Mammary epithelial cell (primary cell): ENCODE data around the gene MAD1L1.

Experiments
- EZH2 ChIP-seq: IDR thresholded peaks from 2 replicates; pipeline ENCODE4 v1.6.1; 2012; ENCODE audit warnings: low read length, inconsistent platforms, borderline replicate concordance
- TF ChIP-seq, protein P1 (sequence below), 2 donors: IDR thresholded peaks in 1 of 2; conservative IDR thresholded peaks in 1 of 2; 2 replicates each; pipeline ENCODE4 v1.5.1; 2011 to 2012; ENCODE audit warnings: inconsistent platforms in 2 of 2, low read length in 2 of 2, mild to moderate bottlenecking in 2 of 2, control low read depth in 1 of 2, low read depth in 1 of 2; ENCODE audit not compliant: insufficient read depth in 1 of 2; ENCODE audit errors: extremely low read depth in 1 of 2

DNA sequence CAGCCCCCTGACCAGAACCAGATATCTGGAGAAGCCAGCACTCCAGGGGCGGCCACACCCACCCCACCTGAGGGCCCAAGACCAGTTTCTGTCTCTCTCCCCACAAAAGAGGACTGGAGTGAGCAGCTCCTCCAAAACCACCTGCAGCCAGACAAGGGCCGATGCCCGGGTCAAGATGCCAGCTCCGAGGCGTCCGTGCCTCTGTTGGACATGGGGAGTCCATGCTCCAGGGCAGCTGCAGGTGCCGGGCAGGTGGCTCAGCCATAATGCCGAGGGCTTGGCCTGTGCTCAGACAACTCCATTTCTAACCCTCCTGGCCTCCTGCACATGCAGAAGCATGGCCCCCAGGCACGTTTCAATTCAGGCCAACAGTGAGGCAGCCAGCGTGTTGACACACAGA, 234.6 kb downstream of the MAD1L1 start:
- TF ChIP-seq, protein P1, sequence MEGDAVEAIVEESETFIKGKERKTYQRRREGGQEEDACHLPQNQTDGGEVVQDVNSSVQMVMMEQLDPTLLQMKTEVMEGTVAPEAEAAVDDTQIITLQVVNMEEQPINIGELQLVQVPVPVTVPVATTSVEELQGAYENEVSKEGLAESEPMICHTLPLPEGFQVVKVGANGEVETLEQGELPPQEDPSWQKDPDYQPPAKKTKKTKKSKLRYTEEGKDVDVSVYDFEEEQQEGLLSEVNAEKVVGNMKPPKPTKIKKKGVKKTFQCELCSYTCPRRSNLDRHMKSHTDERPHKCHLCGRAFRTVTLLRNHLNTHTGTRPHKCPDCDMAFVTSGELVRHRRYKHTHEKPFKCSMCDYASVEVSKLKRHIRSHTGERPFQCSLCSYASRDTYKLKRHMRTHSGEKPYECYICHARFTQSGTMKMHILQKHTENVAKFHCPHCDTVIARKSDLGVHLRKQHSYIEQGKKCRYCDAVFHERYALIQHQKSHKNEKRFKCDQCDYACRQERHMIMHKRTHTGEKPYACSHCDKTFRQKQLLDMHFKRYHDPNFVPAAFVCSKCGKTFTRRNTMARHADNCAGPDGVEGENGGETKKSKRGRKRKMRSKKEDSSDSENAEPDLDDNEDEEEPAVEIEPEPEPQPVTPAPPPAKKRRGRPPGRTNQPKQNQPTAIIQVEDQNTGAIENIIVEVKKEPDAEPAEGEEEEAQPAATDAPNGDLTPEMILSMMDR (conservative IDR thresholded peaks at IDR 0.05 in 1 of 2, IDR thresholded peaks at IDR 0.05 in 1 of 2; ENCODE audit: extremely low read depth in 1 of 2, insufficient read depth in 1 of 2, low read depth in 1 of 2, low read length in 2 of 2) = no peak
- TF ChIP-seq EZH2 = no peak
